ENCODE results near the gene SEC16A.

The SEC16A gene

DNA sequence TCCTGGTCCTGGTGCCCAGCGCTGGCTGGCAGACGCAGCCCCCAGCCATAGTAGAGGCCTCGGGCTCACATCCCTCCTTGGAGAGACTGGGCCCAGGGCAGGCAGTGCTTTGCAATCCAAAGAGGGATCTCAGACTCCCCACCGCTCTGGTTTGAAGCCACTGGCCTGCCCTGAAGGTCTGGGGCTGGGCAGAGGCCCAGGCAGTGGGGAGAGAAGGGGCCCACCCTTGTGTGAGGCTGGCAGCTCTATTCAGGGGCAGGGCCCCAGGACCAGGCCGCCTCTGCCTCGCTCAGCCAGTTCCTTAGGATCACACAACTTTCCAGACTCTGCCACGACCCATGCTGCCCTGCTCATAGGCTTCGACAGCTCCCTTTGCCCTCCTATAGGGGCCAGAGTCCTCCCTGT lies 10.7 kb upstream of the SEC16A start:
- H3K4me1 ChIP-seq (ENCODE audit: control insufficient read depth, insufficient read depth, low read length), result peaks cover 17% of the 10 kb centered on the region
- no peak overlapping the region for H3K4me3 ChIP-seq (ENCODE audit: insufficient read depth, low read depth, low read length)
- no peaks in the 10 kb centered on the region for H3K27me3 ChIP-seq (ENCODE audit: control insufficient read depth, insufficient read depth, low read length, poor library complexity, severe bottlenecking)
- peak overlapping the region; percentile 36 for H3K27ac ChIP-seq (ENCODE audit: insufficient read depth, low read depth, low read length, poor library complexity, severe bottlenecking)
- peaks cover 25% of the 10 kb centered on the region for H3K36me3 ChIP-seq (ENCODE audit: control insufficient read depth, insufficient read depth, low read length)
- 83 to 84% methylated on average over 8 of the region's 8 CpGs for WGBS, 2 experiments
- no peaks in the 10 kb centered on the region for H3K9me3 ChIP-seq (ENCODE audit: control insufficient read depth, low read length)

DNA sequence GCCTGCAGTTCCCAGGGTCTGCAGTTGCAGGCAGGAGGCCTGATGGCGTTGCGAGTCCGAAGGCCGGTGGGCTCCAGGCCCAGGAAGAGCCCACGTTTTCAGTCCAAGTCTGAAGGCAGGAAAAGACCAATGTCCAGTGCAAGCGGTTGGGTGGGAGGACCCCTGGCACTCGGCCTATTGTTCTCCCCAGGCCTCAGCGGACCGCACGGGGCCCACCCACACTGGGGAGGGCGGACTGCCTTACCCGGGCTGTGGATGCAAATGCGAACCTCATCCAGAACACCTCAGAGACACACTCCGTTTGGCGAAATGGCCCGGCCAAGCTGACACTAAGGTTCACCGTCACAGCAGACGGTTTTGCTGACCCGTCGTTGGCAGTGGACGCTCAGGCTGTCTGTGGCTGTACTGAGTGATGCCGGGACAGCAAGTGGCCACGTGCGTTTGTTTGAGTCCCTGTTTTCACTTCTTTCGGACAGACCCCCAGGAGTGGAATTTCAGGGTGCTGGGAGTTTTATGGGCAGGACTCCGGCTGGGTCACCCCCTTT lies 10.2 kb upstream of the SEC16A start:
- Histone ChIP-seq H3K27ac (ENCODE audit: insufficient read depth, low read depth, low read length, poor library complexity, severe bottlenecking) (peak overlapping the region; percentile 36), H3K4me1 (ENCODE audit: control insufficient read depth, insufficient read depth, low read length) (peaks cover 17% of the 10 kb centered on the region), H3K9me3 (ENCODE audit: control insufficient read depth, low read length) (no peaks in the 10 kb centered on the region), H3K36me3 (ENCODE audit: control insufficient read depth, insufficient read depth, low read length) (peaks cover 20% of the 10 kb centered on the region), H3K4me3 (ENCODE audit: insufficient read depth, low read depth, low read length) (no peak overlapping the region), H3K27me3 (ENCODE audit: control insufficient read depth, insufficient read depth, low read length, poor library complexity, severe bottlenecking) (no peaks in the 10 kb centered on the region)
- 89 to 90% methylated on average over 26 of the region's 26 CpGs for WGBS, 2 experiments

DNA sequence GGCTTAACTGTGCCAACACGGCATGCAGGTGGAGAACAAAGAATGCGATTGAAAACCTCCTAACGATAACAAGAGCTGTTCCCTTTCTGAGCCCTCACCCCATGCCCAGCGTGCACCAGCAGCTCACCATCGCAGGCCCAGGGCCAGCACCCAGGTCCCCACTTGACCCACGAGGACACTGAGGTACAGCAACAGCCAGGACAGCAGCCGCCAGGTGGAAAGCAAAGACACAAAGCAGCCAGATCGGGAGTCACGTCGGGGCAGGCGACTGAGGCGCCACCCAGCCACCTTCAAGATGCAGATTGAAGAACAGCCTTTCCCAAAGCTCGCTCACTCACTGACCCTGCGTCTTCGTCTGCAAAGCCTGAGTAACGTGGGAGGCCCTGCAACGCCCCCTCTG lies 6.9 kb upstream of the SEC16A start:
- H3K4me3 ChIP-seq (ENCODE audit: insufficient read depth, low read depth, low read length), result no peak overlapping the region
- H3K4me1 ChIP-seq (ENCODE audit: control insufficient read depth, insufficient read depth, low read length), result peaks cover 17% of the 10 kb centered on the region
- WGBS, 2 experiments, result 87 to 90% methylated on average over 17 of the region's 17 CpGs
- no peak overlapping the region for H3K27ac ChIP-seq (ENCODE audit: insufficient read depth, low read depth, low read length, poor library complexity, severe bottlenecking)
- no peaks in the 10 kb centered on the region for H3K9me3 ChIP-seq (ENCODE audit: control insufficient read depth, low read length)
- no peaks in the 10 kb centered on the region for H3K27me3 ChIP-seq (ENCODE audit: control insufficient read depth, insufficient read depth, low read length, poor library complexity, severe bottlenecking)
- H3K36me3 ChIP-seq (ENCODE audit: control insufficient read depth, insufficient read depth, low read length), result peaks cover under 1% of the 10 kb centered on the region

DNA sequence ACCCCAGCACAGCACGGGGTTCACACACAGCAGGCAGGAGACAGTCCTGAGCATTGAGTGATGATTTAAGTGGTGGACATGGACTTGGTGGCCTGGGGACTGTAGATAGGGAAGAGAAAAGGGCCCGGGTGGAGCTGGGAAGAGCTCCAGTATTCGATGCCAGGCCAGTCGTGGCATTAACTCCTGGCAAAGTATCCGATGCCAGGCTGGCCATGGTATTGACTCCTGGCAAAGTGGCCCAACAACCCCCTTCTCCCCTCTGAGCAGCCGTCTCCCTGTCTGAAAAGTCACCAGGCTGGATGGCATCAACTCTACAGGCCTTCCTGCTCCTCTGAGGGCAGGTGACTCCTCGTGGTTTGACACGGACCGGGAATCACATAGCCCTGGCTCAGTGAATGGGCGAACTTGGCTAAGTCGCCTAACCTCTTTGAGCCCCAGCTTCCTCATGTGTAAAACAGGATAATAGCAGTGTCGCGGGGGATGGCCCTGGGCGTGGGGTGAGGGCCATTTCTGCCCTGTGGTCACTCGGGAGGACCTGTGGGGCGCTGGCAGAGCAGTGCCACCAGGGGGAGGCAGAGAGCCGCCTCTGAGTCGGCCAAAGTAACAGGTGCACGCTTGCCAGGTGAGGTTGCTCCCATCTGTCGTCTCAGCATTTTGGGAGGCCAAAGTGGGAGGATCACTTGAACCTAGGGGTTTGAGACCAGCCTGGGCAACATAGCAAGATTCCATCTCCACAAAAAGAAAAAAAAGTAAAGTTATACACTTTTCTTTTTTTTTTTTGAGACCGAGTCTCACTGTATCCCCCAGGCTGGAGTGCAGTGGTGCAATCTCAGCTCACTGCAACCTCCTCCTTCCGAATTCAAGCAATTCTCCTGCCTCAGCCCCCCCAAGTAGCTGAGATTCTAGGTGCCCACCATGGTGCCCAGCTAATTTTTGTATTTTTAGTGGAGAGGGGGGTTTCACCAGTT lies 5.7 kb upstream of the SEC16A start:
- peaks cover 14% of the 10 kb centered on the region for H3K4me1 ChIP-seq (ENCODE audit: control insufficient read depth, insufficient read depth, low read length)
- H3K27ac ChIP-seq (ENCODE audit: insufficient read depth, low read depth, low read length, poor library complexity, severe bottlenecking), result no peak overlapping the region
- no peak overlapping the region for H3K4me3 ChIP-seq (ENCODE audit: insufficient read depth, low read depth, low read length)
- no peaks in the 10 kb centered on the region for H3K36me3 ChIP-seq (ENCODE audit: control insufficient read depth, insufficient read depth, low read length)
- WGBS, 2 experiments, result 44 to 46% methylated on average over 22 of the region's 22 CpGs
- no peaks in the 10 kb centered on the region for H3K27me3 ChIP-seq (ENCODE audit: control insufficient read depth, insufficient read depth, low read length, poor library complexity, severe bottlenecking)
- no peaks in the 10 kb centered on the region for H3K9me3 ChIP-seq (ENCODE audit: control insufficient read depth, low read length)

DNA sequence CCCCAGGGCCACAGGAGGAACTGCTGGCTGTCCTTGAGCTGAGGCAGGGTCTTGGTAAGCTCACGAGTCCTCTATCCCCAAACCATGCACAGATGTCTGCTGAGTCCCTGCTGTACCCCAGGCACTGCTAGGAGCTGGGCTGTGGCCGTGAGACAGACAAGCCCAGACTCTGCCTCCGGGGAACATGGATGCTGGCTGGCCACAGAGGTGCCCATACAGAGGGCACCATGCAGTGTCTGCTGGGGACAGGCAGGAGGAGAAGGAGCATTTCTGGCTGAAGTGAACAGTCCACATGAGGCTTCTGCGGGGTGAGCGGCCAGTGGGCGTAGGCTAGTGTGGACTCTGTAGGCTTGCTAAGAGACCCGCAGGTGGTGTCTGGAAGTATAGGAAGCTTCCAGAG lies 4.8 kb upstream of the SEC16A start:
- H3K27ac ChIP-seq (ENCODE audit: insufficient read depth, low read depth, low read length, poor library complexity, severe bottlenecking), result no peak overlapping the region
- 91 to 92% methylated on average over 7 of the region's 7 CpGs for WGBS, 2 experiments
- H3K27me3 ChIP-seq (ENCODE audit: control insufficient read depth, insufficient read depth, low read length, poor library complexity, severe bottlenecking), result no peaks in the 10 kb centered on the region
- H3K4me1 ChIP-seq (ENCODE audit: control insufficient read depth, insufficient read depth, low read length), result peaks cover 6% of the 10 kb centered on the region
- no peak overlapping the region for H3K4me3 ChIP-seq (ENCODE audit: insufficient read depth, low read depth, low read length)
- no peaks in the 10 kb centered on the region for H3K36me3 ChIP-seq (ENCODE audit: control insufficient read depth, insufficient read depth, low read length)
- H3K9me3 ChIP-seq (ENCODE audit: control insufficient read depth, low read length), result no peaks in the 10 kb centered on the region

DNA sequence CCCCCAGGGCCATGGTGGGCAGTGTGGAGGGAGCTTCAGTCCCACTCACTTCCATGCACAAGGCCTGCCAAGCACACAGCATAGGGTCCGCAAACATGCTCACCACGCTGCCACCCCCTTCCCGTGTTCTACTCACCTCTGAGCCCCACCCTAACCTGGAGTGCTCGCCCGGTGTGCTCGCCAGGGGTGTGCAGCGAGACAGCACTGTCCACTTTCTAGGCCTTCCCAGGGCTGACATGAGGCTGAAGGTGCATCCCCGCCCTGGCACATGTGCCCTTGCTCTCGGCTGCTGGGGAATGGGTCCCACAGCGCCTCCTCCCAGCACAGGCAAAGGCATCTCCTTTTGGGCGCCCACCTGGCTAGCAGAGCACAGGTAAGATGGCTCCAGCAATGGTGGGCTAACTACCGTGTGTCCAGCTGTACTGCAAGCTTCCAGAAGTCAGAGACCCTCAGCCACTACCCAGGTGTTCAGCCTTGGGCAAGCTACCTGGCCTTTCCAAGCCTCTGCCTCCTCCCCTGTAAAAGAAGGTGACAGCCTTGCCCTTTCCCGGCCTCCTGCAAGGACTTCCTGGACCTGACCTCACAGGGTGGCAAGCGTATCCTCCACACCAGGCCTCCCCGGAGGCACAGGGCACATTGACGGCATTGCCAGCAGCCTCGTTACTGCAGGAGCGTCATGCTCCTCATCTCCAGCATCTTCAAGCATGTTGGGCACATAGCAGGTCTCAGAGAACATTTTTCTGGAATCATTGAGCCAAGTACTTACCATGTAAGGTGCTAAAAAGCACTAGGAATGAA lies 4.2 kb upstream of the SEC16A start:
- H3K27ac ChIP-seq (ENCODE audit: insufficient read depth, low read depth, low read length, poor library complexity, severe bottlenecking), result no peak overlapping the region
- WGBS, 2 experiments, result 92 to 94% methylated on average over 18 of the region's 18 CpGs
- H3K27me3 ChIP-seq (ENCODE audit: control insufficient read depth, insufficient read depth, low read length, poor library complexity, severe bottlenecking), result no peaks in the 10 kb centered on the region
- H3K9me3 ChIP-seq (ENCODE audit: control insufficient read depth, low read length), result no peaks in the 10 kb centered on the region
- H3K4me3 ChIP-seq (ENCODE audit: insufficient read depth, low read depth, low read length), result no peak overlapping the region
- no peaks in the 10 kb centered on the region for H3K36me3 ChIP-seq (ENCODE audit: control insufficient read depth, insufficient read depth, low read length)
- H3K4me1 ChIP-seq (ENCODE audit: control insufficient read depth, insufficient read depth, low read length), result peaks cover 5% of the 10 kb centered on the region

DNA sequence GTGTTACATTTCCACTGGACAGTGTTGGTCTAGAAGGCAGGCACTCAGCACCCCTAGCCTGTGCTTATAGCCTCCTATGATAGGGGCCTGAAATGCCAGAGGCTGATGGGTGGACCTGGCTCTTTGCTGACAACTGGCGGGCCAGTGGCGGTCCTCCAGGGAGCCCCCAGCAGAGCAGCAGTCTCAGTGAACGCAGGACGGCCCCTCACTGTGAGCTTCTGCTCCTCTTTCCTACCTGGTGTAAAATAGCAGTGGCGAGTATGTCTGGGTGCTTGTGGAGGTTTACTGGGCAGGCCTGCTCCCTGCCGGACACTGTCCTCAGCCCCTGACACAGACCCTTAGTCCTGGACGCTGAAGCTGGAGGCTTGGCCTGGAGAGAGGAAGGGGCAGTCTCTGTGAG lies 3.3 kb upstream of the SEC16A start:
- Histone ChIP-seq H3K27me3 (ENCODE audit: control insufficient read depth, insufficient read depth, low read length, poor library complexity, severe bottlenecking) (no peaks in the 10 kb centered on the region), H3K9me3 (ENCODE audit: control insufficient read depth, low read length) (no peaks in the 10 kb centered on the region), H3K36me3 (ENCODE audit: control insufficient read depth, insufficient read depth, low read length) (no peaks in the 10 kb centered on the region), H3K27ac (ENCODE audit: insufficient read depth, low read depth, low read length, poor library complexity, severe bottlenecking) (no peak overlapping the region), H3K4me1 (ENCODE audit: control insufficient read depth, insufficient read depth, low read length) (peaks cover 11% of the 10 kb centered on the region), H3K4me3 (ENCODE audit: insufficient read depth, low read depth, low read length) (no peak overlapping the region)
- 94 to 95% methylated on average over 7 of the region's 7 CpGs for WGBS, 2 experiments

DNA sequence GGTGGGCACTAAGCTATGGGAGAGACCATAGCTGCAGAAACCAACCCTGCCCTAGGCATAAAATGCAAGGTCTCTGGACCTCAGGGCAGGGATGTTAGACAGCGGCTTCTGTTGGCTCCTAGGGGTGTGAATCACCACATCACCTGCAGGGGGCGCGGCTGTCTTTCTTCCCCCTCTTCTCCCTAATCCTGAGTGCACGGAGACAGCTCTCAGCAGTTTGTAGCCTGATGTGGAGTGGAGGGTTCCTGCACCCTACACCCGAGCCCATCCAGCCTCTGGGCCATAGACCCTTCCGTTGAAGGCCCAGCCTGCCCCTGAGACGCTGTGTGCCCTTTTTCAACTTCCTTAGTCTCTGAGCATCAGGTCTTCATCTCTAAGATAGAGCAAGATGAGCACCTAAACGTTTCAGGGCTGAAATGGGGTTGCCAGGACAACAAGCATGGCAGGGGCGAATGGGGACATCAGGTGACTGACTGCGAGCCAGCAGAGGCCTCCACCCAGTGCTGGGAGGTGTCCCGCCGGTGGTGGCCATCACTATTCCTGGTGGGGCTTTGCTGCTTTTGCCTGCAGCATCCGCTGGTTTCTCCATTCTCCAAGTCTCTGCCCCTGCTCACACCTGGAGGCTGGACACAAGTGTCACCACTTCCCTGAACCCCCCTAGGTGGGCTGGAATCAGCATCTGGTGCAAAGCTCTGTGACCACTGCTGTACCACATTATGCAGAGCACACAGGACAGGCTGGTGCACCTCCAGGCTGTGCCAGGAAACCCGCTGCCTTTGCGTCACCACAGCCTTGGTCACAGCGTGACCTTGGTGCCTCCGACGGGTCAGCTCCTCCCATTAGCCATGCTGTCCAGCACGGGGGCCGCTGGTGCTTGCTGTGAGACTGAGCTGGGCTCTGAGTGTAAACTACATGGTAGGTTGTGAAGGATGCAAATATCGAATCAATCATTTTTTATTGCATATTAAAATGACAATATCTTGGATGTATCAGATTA lies 2.5 kb upstream of the SEC16A start:
- H3K4me3 ChIP-seq (ENCODE audit: insufficient read depth, low read depth, low read length), result no peak overlapping the region
- H3K9me3 ChIP-seq (ENCODE audit: control insufficient read depth, low read length), result no peaks in the 10 kb centered on the region
- H3K4me1 ChIP-seq (ENCODE audit: control insufficient read depth, insufficient read depth, low read length), result peaks cover 11% of the 10 kb centered on the region
- no peaks in the 10 kb centered on the region for H3K27me3 ChIP-seq (ENCODE audit: control insufficient read depth, insufficient read depth, low read length, poor library complexity, severe bottlenecking)
- H3K27ac ChIP-seq (ENCODE audit: insufficient read depth, low read depth, low read length, poor library complexity, severe bottlenecking), result no peak overlapping the region
- no peaks in the 10 kb centered on the region for H3K36me3 ChIP-seq (ENCODE audit: control insufficient read depth, insufficient read depth, low read length)
- 55 to 60% methylated on average over 20 to 21 of the region's 21 CpGs for WGBS, 2 experiments

DNA sequence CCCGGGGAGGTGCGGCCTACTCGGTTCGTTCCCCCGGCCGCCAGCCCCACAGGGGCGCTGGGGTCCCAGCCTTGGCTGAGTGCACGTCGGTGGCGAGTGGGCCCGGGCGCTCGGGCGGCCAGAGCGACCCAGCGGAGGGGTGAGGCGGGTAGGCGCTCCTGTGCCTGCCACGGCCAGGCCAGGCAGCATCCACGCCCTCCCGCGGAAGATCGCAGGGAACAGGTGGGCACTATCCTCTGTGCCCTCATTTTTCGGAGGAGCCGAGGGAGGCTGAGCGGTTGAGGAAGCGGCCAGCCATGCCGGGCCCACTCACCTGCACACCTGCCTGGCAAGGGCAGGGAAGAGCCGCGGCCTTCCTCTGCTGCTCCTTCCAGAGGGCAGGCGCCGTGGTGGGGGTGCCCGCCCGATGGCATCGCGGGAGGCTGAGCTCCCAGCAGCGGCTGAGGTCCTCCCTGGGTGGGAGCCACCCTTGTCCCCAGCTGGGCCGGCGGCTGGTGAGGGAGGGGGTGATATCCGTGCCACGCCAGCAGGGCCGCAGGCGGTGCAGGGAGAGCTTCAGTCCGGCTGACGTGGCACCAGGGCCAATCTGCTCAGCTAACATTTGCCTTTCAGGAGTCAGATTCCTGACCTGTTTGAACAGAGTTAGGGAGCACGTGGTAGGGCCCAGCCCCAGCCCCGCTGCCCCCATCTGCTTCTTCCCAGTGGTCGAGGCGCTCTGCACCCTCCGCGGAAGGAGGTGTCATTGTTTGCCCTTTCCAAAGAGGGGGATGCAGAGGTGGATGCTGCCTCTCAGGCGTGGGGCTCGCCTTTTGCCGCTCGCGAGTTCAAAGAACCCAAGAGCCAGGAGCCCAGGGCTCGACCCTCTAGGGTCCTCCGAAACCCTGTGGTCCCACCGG lies 1.6 kb upstream of the SEC16A start:
- Histone ChIP-seq H3K4me3 (ENCODE audit: insufficient read depth, low read depth, low read length) (peak overlapping the region; percentile 69), H3K4me1 (ENCODE audit: control insufficient read depth, insufficient read depth, low read length) (peaks cover 11% of the 10 kb centered on the region), H3K36me3 (ENCODE audit: control insufficient read depth, insufficient read depth, low read length) (no peaks in the 10 kb centered on the region), H3K27me3 (ENCODE audit: control insufficient read depth, insufficient read depth, low read length, poor library complexity, severe bottlenecking) (no peaks in the 10 kb centered on the region), H3K9me3 (ENCODE audit: control insufficient read depth, low read length) (no peaks in the 10 kb centered on the region), H3K27ac (ENCODE audit: insufficient read depth, low read depth, low read length, poor library complexity, severe bottlenecking) (peak overlapping the region; percentile 100)
- WGBS, 2 experiments, result 64 to 65% methylated on average over 59 of the region's 59 CpGs
